Activated CD8-positive, alpha-beta memory T cell treated with anti-CD3 and anti-CD28 coated beads, Interleukin-2, amount 50 U/mL, for 1 hour (primary cell): ENCODE measurements around the gene KRTAP10-4.

Source experiments
- DNase-seq: peaks from one replicate; pipeline ENCODE4 v3.0.0-alpha.2; 2020; ENCODE audit errors: extremely low read depth

KRTAP10-4 gene

GRCh38 chr21:44615466-44615865 is 41.9 kb downstream of the KRTAP10-4 start:
- no peak for DNase-seq

GRCh38 chr21:44615911-44616590 is 42.5 kb downstream of the KRTAP10-4 start:
- DNase-seq, result no peak

DNA sequence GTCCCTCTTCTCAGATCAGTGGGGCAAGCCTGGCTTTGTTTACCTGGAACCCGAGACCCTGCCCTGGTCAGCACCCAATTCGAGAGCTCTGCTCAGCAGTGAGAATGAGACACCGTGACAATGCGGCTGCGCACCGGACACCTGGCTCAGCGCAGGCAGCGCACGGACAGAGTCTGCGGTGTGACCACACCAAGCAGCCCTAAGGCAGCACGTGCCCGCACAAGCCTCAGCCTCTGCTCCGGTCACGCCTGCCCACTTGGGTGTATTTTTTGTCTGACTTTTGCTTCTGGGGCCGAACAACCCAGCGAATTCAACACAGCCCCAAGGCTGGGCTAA is 43.0 kb downstream of the KRTAP10-4 start:
- DNase-seq, result no peak

DNA sequence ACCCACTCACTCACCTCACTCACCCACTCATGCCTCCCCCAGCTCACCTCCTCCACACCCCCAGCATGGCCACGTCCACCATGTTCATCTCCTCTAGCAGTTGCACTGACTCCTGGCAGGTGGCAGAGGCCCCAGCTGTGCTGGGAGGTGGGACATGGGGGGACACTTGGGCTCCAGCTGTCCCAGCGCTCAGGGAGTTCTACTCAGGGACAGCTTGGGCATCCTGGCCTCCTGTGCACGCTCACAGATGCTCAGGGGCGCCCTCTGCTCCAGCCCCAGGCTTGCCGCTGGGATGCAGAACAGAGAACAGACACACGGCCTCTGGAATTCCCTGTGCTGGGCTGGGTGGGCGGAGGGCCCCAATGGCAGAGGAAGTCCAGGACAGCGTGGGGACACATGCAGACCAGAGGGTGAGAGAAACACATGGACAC is 43.6 kb downstream of the KRTAP10-4 start:
- no peak for DNase-seq

DNA sequence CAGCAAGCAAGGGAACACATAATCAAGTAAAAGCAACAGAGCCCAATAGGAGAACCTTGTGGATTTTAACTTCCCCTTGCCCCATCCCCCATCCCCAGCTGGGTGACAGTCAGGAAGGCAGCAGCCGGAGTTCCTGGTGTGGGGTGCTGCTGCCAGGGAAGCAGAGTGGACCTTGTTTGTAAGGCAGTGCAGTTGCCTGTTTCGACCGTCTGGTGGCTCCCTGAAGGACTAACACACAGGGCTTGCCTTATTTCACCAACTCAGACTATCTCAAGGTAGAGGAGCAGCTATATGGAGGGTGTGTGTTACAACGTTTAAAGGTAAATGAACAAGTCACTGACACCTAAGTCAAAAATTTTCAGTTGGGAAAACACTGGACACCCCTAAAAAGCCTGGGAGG is 45.0 kb downstream of the KRTAP10-4 start:
- DNase-seq, result no peak

- DNase-seq, result peak; percentile 34
Measured at GRCh38 chr21:44618909-44619308, 45.4 kb downstream of the KRTAP10-4 start.

DNA sequence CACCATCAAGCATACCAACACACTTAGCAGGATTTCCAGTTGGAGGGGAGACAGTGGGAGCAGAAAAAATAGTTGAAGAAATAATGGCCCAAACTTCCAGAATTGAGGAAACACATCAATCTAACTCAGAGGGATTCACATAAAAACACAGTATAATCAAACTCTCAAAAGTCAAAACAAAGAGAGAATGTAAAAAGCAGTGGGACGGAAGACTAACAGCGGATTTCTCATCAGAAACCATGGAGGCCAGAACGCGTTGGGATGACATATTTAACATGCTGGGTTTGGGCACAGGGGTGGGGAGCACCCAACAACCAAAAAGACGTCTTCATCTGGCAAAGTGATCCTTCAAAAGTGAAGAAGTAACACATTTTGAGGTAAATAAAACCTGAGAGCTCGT is 46.4 kb downstream of the KRTAP10-4 start:
- DNase-seq, result no peak

- no peak for DNase-seq
Measured at GRCh38 chr21:44623575-44623974, 50.0 kb downstream of the KRTAP10-4 start.
